GM18873 (cell line): ENCODE results near the gene BTN3A1.
"Not testable (repeated sequence)": the region's sequence is repeated elsewhere in the genome, so short reads cannot be mapped to it uniquely, and the experiment has no call there.

Experiments
- ATAC-seq: cut with Tn5 transposase; IDR thresholded peaks from one replicate; pipeline ENCODE4 v1.9.1; 2021; ENCODE audit warnings: mild to moderate bottlenecking, moderate library complexity, moderate number of reproducible peaks; ENCODE audit not compliant: unreplicated experiment, low FRiP score

Gene BTN3A1

DNA sequence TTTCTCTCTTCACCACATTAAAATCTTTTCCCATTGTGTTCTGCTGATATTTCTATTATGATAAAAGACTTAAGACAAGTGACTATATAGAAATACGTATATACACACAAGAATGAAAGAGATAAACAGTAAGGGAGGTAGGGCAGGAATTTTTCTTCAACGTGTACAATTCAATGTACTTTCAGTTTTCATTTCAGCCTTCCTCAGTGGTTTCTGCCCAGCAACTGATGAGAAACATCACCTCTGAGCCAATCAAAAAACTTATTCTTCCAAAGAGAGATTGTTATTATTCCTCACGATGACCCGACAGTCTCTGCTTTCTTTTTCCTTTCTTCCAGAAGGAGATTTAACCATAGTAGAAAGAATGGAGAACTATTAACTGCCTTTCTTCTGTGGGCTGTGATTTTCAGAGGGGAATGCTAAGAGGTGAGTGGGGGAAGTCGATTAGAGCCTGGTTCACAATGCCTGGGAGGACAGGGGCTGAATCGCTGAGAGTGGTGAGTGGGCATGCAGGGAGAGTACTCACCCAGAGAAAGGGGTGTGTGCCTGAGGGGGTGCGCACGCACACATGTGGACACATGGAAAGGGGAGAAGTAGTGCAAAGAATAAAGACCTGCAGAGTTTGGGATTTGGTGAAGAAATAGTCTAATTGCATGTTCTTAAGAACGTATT is at the start of gene BTN3A1:
TSS of gene BTN3A1 (plus strand) at position 289 of the 672 bp plus-strand sequence. CDS start 3,289 bp downstream, outside the sequence.
- ATAC-seq: peak; percentile 82

DNA sequence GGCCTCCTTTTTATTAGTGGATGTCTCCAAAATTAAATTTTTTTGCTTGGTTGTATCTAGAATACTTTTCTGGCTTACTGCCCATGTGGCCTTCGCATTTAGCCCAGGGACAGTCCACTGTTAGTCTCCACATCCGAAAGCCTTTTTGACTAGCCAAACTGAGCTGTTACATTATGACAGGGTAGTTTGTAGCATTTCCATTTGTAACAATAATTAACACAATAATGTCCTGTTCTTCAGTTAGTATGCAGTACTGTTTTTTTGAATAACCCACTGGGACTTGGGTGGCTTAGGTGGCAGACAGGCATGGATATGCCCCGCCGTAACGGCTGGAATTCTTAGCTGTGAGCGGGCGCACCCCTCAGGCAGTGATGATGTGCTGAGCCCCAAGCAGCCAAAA is 49.8 kb upstream of the BTN3A1 start:
- ATAC-seq: no peak

GRCh38 chr6:26354162-26354561 is 47.9 kb upstream of the BTN3A1 start:
- no peak for ATAC-seq

DNA sequence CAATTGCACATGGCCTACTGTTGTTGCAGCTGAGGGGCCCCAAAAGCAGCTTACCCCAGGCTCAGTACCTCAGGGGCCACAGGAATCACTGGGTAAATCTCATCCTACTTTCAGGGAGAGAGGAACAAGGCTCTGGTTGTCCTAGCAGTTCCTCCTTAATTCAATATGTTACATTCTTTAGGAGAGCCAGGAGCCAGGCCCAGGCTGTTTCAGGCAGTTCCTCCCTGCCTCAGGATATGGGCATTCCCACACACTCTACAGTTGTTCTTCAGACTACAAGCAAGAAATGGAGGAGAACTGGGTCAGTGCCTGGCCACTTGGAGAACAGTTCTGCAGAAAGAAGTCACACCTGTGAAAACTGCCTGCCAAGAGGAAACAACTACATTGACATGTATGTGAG is 46.7 kb upstream of the BTN3A1 start:
- no peak for ATAC-seq

DNA sequence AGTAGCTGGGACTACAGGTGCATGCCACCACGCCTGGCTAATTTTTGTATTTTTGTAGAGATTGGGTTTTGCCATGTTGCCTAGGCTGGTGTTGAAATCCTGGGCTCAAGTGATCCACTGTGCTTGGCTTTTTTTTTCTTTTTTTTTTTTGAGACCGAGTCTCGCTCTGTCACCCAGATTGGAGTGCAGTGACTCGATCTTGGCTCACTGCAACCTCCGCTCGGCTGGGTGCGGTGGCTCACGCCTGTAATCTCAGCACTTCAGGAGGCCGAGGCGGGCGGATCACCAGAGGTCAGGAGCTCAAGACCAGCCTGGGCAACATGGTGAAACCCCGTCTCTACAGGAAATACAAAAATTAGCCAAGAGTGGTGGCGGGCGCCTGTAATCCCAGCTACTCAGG is 44.5 kb upstream of the BTN3A1 start:
- not testable (repeated sequence) for ATAC-seq

GRCh38 chr6:26358511-26358981 is 43.5 kb upstream of the BTN3A1 start:
- ATAC-seq: no peak

GRCh38 chr6:26359765-26360164 is 42.3 kb upstream of the BTN3A1 start:
- no peak for ATAC-seq

DNA sequence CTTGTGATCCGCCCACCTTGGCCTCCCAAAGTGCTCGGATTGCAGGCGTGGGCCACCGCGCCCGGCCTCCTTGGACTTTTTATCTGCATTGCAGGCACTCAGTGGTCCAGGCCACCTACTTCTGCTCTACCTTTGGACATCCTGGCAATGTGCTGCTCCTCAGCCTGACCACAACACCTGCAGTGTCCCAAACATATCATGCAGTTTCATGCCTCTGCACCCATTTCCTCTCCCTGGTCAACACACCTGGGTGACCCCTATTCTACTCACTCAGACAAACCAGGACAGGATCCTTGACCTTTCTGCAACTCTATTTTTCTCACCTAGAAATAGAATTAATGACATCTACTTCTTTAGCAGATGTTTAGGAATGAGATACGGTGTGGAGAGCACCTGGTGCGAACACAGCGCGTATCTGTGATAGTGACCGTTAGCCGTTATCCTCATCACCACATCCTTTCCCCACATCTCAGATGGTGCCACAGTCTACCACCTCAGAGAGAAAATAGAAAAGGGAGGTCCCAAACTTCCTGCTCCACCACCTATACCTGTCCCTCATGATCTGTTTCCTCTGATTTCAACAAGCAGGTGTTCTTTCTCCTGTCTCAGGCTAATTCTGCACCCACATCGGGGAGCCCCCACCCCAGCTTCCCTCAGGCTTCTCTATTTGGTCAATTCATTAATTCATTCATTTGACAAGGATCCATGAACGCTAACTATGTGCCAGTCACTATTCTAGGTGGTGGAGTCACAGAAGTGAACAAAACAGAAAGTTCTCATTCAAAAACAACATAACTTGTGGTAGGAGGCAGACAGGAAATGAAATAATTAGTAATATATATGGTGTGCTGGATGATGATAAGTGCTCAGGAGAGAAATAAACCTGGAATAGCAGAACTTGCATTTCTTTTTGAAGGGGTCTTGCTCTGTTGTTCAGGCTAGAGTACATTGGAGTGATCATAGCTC is 41.3 kb upstream of the BTN3A1 start:
- ATAC-seq: peak; percentile 54

DNA sequence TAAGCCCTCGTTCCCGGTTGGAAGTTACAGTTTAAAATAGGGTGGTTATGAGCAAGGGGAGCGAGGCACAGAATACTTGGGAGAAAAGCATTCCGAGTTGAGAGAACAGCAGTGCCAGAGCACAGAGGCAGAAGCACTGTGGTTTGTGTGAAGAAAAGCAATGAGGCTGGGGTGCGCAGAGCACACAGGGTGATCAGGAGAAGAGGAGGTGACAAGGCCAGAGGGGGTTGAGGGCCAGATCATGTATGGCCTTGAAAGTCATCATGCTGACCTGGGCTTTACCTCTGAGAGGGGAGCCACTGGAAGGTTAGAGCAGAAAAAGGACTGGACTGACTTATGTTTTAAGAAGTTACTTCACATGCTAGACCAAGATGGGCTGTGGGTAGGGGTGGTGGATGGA is 40.5 kb upstream of the BTN3A1 start:
- ATAC-seq: no peak

DNA sequence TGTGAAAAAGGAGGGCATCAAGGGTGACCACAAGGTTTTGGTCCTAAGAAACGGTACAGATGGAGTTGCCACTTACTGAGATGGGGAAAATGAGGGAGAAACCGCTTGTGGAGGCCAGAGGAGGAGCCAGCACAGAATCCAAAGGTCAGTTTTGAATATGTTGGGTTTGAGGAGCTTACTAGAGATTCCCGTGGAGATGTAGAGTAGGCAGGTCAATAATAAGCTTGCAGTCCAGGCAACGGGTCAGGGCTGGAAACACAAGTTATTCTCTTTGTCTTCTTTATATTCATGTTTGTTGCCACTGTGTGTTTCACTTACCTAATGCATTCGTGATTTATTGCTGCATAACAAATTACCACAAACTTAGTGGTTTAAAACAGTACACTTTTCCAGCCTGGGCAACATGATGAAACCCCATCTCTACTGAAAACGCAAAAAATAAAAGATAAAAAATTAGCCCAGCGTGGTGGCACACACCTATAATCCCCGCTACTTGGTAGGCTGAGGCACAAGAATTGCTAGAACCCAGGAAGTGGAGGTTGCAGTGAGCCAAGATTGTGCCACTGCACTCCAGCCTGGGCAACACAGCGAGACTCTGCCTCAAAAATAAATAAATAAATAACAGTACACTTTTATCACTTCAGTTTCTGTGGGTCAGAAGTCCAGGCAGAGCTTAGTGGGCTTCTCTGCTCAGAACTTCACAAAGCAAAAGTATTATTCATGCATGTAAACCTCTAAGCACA is 39.8 kb upstream of the BTN3A1 start:
- ATAC-seq: no peak

- no peak for ATAC-seq
Observed at GRCh38 chr6:26362836-26363220, 39.2 kb upstream of the BTN3A1 start.

DNA sequence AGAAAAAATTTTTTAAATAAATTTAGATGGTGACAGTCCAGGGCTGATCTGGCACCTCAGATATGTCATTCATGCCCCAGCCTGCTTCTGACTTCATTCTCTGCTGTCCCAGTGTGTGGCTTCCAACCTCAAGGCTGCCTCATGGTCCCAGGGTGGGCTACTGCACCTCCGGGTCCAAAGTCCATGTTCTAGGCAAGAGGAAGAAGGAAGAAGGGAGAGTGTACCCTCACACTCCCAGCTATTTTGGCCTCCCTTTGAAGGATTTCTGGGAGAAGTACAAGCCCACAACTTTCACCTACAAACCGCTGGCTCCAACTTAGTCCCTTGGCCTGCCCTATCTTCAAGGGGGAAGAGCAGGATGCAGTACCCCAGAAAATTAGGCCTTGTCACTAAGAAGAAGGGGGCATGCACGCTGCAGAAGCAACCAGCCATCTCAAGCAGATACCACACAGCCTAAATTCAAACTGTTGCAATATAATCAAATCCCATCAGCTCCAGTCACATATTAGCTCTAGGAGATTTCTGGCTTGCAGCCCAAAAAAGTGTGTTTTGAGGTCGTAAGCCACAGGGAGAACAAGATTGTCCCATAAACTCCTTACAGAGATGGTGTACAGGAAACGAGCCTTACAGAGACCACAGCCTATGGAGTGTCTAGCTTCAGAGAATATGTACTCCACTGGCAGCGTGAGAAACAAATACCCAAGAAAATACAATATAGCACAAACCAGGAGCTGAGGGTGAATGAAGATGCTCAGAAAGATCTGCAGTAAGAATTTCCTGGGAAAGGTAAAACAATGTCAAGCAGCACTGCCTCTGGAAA is 38.0 kb upstream of the BTN3A1 start:
- ATAC-seq: no peak

- ATAC-seq: no peak
Observed at GRCh38 chr6:26365633-26365995, 36.5 kb upstream of the BTN3A1 start.

GRCh38 chr6:26366504-26366903 is 35.6 kb upstream of the BTN3A1 start:
- no peak for ATAC-seq

- ATAC-seq: no peak
Observed at GRCh38 chr6:26367114-26367513, 35.0 kb upstream of the BTN3A1 start.

DNA sequence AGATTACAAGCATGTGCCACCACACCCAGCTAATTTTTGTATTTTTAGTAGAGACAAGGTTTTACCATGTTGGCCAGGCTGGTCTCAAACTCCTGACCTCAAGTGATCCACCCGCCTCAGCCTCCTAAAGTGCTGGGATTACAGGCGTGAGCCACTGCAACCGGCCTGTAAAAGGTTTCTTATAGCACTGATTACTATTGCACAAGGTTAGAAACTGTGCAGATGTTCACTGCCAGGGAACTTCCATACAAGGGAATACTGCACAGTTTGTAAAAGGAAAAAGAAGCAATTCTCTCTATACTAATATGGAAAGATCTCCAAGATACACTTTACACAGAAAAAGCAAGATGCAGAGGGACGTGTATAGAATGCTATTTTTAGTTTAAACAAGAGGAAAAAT is 30.3 kb upstream of the BTN3A1 start:
- ATAC-seq: not testable (repeated sequence)

GRCh38 chr6:26372308-26373144 is 29.5 kb upstream of the BTN3A1 start:
- no peak for ATAC-seq

GRCh38 chr6:26375270-26375669 is 26.8 kb upstream of the BTN3A1 start:
- no peak for ATAC-seq

GRCh38 chr6:26377719-26378118 is 24.4 kb upstream of the BTN3A1 start:
- no peak for ATAC-seq
